HG03095 (cell line): ENCODE results near the gene TMEM238.
A peak's percentile ranks its signal among the peaks of the same experiment; 100 is the strongest.
"Not testable (repeated sequence)": the region's sequence is repeated elsewhere in the genome, so short reads cannot be mapped to it uniquely, and the experiment has no call there.

Experiments used
- ATAC-seq: cut with Tn5 transposase; IDR thresholded peaks from one replicate; pipeline ENCODE4 v1.9.1; 2021; ENCODE audit warnings: moderate library complexity; ENCODE audit not compliant: unreplicated experiment

The TMEM238 gene

DNA sequence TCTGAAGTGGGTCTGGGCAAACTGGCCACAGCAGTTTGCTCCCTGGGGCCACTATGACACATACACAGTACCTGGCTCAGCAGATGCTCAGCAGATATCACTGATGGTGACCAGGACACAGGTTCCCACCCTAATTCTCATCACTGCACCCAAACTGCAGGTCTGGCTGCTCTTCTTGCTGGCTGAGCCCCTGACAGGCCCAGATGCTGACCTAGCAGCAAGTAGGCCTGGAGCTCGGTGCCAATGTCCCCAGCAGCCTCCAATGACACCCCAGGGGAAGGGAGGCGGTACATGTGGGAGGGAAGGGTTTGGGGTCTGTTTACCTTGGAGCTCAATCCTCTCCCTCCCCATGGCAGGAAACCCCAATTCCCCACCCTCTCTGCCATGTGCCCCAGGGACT lies 18.4 kb upstream of the TMEM238 start:
- no peak for ATAC-seq

DNA sequence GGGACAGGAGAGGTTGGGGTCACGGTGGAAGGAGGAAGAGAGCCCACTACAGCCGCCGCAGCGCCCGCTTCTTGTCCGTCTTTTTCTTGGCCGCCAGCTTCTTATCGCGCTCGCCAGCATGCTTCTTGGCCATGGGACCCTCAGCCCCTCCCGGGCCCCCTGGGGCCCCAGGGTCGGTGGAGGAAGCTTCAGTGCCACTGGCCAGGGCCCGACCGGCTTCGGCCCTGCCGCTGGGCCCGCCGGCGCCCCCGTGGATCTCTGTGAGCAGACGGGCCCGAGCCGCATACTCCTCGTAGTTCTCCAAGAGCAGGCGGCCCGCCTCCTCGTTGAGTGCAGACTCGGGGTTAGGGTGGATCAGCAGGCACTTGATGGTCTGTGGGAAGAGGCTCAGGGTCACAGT lies 17.3 kb upstream of the TMEM238 start:
- not testable (repeated sequence) for ATAC-seq

GRCh38 chr19:55400281-55401087 lies 16.4 kb upstream of the TMEM238 start:
- ATAC-seq: no peak

DNA sequence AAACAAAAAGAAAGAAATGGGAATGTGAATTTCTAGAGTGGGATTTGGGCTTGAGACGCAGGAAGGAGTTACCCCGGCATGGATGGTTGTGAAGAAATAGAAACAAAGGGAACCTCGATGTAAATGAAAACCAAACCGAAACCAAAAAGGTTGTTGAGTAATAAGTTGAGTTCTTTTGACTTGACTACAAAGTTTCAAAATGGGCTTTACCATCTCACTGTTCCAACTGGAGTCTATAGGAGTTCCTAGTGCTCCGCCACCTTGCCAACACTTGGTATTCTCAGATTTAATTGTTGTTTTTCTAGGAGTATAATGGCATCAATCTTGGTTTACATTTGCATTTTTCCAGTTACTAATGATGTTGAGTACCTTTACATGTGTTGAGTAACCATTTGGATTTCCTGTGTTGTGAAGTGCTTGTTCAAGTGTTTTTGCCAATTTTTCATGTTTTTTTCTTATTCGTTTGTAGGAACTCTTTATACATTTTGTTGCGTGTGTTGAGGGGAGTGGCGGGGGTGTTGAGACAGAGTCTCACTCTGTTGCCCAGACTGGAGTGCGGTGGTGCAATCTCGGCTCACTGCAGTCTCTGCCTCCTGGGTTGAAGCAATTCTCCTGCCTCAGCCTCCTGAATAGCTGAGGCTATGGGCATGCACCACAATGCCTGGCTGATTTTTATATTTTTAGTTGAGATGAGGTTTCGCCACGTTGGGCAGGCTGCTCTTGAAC lies 14.3 kb upstream of the TMEM238 start:
- ATAC-seq: no peak

- no peak for ATAC-seq
Observed at GRCh38 chr19:55392820-55393761, 9.0 kb upstream of the TMEM238 start.

GRCh38 chr19:55391702-55392615 lies 7.9 kb upstream of the TMEM238 start:
- ATAC-seq: no peak

- ATAC-seq: no peak
Observed at GRCh38 chr19:55391191-55391670, 7.1 kb upstream of the TMEM238 start.

DNA sequence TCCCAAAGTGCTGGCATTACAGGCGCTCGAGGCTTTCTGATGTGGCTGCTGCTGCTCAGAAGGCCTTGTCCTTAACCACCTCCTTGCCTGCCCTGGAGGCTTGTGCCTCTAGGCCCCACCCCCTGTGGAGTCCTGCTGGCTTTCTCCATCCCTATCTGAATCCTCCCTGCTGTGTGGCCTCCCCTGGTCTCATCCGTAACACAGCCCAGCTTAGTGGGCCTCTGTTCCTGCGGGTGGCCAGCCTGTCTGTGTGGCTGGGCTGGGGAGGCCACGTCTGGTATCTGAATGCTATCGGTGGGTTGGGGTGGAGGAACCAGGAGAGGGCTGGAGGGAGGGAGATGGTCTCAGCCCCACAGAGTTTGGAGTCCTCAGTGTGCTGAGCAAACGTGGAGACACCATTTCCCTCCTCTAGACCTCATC lies 6.4 kb upstream of the TMEM238 start:
- ATAC-seq: no peak

DNA sequence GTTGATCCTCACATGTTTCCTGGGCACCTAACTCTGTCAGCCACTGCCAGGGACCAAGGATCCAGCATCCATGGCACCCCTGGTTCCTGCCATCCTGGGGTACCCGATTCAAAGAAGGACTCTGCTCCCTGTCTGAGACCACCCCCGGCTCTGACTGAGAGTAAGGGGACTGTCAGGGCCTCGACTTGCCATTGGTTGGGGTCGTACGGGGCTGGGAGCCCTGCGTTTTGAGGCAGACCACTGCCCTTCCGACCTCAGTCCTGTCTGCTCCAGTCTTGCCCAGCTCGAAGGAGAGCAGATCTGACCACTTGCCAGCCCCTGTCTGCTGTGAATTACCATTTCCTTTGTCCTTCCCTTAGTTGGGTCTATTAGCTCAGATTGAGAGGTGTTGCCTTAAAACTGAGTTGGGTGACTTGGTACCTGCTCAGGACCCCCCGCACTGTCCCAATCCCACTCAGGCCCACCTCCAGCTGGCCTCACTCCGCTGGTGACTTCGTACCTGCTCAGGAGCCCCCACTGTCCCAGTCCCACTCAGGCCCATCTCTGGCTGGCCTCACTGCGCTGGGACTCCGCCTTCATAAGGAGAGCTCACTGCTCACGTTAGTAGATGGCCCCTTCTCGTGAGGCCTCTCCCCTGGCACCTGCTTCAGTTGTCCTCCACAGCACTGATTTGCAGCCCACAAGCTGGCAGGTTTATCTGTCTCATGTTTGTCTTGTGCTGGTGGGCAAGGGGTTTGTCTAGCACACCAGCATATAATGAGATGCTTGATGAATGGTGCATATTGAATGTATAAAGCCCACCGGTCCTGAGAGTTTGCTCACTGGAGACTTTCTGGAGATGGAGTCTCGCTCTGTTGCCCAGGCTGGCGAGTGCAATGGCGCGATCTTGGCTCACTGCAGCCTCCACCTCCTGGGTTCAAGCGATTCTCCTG lies 5.6 kb upstream of the TMEM238 start:
- no peak for ATAC-seq

DNA sequence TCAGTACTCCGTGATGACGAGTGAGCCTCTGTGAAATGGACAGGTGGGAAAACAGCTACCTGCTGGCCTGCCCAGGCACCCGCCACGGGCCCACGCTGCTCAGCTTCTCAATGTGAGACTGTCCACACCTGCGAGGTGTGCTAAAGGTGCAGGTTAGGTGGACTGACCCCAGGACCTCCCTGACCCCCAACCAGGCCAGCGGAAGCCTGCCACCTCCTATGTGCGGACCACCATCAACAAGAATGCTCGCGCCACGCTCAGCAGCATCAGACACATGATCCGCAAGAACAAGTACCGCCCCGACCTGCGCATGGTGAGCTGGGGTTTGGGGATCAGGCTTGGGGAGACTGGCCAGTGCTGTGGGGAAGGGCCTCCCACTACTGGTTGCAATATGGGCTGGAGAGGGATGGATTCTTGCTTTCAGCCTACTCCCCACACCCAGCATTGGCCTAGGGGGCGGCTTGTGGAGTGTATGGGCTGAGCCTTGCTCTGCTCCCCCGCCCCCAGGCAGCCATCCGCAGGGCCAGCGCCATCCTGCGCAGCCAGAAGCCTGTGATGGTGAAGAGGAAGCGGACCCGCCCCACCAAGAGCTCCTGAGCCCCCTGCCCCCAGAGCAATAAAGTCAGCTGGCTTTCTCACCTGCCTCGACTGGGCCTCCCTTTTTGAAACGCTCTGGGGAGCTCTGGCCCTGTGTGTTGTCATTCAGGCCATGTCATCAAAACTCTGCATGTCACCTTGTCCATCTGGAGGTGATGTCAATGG lies 3.8 kb upstream of the TMEM238 start:
- ATAC-seq: no peak

DNA sequence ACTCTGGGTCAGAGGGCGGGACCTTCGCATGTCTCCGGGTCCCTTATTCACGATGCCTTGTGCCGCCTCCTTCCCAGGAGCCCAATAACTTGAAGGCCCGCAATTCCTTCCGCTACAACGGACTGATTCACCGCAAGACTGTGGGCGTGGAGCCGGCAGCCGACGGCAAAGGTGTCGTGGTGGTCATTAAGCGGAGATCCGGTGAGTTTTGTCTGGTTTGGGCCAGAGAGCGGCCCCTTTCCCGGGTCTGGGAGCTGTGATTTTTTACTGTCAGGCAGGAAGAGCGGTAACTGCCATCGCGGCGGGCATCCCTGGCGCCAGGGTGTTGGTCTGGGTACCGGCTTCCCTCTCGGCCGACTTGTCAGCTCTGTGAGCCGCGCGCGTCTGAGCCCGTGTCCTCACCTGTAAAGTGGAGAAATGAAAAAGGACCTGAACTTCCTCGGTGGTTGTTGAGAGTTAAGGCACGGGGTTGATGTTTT lies 2.4 kb upstream of the TMEM238 start:
- ATAC-seq: no peak

DNA sequence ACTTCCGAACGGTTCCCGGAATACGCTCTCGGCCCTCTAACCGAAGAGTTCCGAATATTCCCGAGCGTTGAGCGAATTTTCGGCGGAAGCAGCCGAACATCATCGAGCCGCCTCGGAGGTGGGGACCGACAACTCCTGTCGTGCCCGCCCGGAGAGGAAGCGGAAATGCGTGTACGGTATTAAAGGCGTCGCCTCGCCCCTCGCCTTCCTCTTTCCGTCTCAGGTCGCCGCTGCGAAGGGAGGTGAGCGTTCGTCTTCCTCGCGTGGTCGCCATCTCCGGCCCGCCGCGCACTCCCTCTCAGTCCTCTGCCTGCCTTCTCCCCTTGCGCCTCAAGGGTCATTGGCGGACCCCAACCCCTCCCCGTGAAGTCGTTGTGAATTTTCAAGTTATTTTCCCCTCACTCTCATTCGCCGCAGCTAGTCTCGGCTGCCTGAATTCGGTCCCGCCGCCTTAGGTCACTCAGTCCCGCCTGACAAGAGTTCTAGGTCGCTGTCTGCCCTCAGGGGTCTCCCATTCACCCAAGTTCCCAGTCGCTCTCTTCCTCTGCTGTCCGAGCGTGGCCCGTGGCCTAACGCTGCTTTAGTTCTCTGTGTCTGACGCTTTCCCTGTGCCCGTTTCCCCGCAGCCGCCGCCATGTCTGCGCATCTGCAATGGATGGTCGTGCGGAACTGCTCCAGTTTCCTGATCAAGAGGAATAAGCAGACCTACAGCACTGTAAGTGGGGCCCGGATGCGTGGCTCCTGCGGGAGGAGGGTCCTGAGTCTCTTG lies 1.8 kb upstream of the TMEM238 start, which contains the start of gene RPL28:
RPL28 (plus strand) TSS at position 209 of the 769 bp plus-strand sequence; CDS start at position 635, 426 bp downstream.
- ATAC-seq: peak; percentile 53

DNA sequence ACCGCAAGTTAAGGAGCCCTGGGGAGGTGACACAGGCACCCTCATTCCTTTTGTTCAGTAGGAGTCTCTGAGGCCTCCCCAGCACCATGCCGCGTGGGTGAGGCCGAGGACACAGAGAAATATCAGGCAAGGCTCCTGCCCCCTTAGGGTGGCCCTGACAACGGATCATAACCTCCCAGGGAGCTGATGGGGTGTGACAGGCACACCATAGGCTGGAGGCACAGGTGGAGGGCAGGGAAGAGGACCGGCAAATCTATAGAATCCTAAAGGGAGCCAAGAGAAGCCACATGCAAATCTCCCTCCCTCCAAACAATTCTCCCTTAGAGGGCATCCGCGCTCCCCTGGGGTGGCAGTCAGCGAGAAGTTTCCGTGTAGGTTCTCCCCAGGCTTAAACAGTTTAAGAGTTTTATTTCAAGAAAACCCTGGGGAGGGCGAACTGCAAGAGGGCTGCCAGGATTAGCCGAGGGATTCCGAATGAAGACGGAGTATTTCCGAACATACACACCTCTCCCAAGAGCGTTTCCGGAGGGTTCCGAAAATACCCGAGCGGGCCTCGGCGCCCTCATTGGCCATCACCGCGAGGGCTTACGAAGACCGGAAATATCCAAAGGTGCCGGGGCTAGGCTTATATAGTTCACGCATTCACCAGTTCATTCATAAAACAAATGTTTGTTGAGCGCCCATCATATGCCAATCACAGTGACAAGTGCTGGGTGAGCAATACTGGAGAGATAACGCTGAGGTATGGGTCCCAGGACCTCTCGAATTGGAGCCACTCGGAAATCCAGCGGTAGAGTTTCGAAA lies 1.0 kb upstream of the TMEM238 start:
- ATAC-seq: peak; percentile 39

- ATAC-seq: no peak
Observed at GRCh38 chr19:55383279-55384130, 587 bp downstream of the TMEM238 start.

GRCh38 chr19:55382522-55383054 lies 1.5 kb downstream of the TMEM238 start:
- no peak for ATAC-seq
